Measurements from ENCODE around the gene SPACDR. TPM values are rescaled to one million over a fixed set of nuclear protein-coding genes. Genes with fewer than 3 reads are reported as not detected.
"Not testable (repeated sequence)": the region's sequence is repeated elsewhere in the genome, so short reads cannot be mapped to it uniquely, and the experiment has no call there.

The SPACDR gene
- total RNA-seq, 1 donor from 2014 or later: 0.88 TPM

DNA sequence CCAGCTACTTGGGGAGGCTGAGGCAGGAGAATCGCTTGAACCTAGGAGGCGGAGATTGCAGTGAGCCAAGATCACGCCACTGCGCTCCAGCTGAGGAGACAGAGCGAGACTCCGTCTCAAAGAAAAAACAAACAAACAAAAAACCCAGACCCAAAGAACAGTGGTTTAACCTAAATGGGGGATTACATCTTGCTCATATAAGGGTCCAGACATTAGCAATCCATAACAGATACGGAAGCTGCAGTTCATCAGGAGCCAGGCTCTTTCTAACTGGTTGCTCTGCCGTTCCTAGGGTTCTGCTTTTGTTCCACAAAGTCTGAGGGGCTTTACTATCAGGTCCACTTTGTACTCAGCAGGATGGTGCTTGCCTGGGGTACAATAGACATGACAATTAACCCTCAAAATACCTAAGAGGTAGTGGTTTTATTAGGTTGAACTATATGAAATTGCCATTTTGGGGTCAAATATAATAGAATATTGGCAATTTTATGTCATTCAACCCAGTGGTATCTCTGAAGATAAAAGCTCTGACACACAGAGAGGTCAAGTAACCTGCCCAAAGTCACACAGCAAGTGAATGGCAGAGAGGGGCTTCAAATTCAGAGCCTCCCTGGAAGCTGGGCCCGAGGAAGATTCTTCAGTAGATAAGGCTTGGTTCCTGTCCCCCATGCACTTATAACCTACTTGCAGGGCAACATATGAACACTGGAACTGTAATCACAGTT lies 41.0 kb upstream of the SPACDR start:
- TF ChIP-seq, protein P1, sequence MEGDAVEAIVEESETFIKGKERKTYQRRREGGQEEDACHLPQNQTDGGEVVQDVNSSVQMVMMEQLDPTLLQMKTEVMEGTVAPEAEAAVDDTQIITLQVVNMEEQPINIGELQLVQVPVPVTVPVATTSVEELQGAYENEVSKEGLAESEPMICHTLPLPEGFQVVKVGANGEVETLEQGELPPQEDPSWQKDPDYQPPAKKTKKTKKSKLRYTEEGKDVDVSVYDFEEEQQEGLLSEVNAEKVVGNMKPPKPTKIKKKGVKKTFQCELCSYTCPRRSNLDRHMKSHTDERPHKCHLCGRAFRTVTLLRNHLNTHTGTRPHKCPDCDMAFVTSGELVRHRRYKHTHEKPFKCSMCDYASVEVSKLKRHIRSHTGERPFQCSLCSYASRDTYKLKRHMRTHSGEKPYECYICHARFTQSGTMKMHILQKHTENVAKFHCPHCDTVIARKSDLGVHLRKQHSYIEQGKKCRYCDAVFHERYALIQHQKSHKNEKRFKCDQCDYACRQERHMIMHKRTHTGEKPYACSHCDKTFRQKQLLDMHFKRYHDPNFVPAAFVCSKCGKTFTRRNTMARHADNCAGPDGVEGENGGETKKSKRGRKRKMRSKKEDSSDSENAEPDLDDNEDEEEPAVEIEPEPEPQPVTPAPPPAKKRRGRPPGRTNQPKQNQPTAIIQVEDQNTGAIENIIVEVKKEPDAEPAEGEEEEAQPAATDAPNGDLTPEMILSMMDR (IDR thresholded peaks at IDR 0.05; ENCODE audit: borderline replicate concordance): no peak
- intact Hi-C loops (cut with micrococcal nuclease): no loop called here
- H3K4me3 ChIP-seq: no peak overlapping the region
- H3K27me3 ChIP-seq (ENCODE audit: low read depth): peaks cover 29% of the 10 kb centered on the region
- H3K4me1 ChIP-seq: no peaks in the 10 kb centered on the region
- DNase-seq: no peak
- H3K27ac ChIP-seq (replicated peaks): no peak overlapping the region
- no peaks in the 10 kb centered on the region for H3K36me3 ChIP-seq
- H3K9me3 ChIP-seq (replicated peaks): no peaks in the 10 kb centered on the region

DNA sequence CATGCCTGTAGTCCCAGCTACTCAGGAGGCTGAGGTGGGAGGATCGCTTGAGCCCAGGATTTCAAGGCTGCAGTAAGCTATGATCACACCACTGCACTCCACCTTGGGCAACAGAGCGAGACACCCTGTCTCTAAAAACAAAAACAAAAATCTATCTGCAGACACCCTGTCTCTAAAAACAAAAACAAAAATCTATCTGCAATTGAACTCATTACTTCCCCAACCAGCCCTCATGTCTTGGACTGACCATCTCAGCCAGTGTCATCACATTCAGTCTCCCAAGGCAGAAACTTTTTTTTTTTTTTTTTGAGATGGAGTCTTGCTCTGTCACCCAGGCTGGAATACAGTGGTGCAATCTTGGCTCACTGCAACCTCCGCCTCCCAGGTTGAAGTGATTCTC lies 40.0 kb upstream of the SPACDR start:
- H3K27me3 ChIP-seq (ENCODE audit: low read depth): peaks cover 19% of the 10 kb centered on the region
- DNase-seq; H3K9me3 ChIP-seq (replicated peaks); intact Hi-C loops (cut with micrococcal nuclease); H3K36me3 ChIP-seq; H3K4me3 ChIP-seq; H3K4me1 ChIP-seq; H3K27ac ChIP-seq (replicated peaks): not testable (repeated sequence)

DNA sequence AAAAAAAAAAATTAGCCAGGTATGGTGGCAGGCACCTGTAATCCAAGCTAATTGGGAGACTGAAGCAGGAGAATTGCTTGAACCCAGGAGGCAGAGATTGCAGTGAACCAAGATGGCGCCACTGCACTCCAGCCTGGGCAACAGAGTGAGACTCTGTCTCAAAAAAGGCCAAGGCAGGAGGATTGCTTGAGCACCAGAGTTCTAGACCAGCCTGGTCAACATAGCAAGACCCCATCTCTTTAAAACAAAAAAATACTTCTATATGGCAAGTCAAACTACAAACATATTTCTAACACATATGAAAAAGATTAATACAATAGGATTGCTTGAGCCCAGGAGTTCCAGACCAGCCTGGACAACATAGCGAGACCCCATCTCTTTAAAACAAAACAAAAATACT lies 36.7 kb upstream of the SPACDR start:
- H3K36me3 ChIP-seq; H3K4me1 ChIP-seq; H3K27me3 ChIP-seq (ENCODE audit: low read depth); DNase-seq; H3K27ac ChIP-seq (replicated peaks); H3K4me3 ChIP-seq; intact Hi-C loops (cut with micrococcal nuclease); H3K9me3 ChIP-seq (replicated peaks): not testable (repeated sequence)

DNA sequence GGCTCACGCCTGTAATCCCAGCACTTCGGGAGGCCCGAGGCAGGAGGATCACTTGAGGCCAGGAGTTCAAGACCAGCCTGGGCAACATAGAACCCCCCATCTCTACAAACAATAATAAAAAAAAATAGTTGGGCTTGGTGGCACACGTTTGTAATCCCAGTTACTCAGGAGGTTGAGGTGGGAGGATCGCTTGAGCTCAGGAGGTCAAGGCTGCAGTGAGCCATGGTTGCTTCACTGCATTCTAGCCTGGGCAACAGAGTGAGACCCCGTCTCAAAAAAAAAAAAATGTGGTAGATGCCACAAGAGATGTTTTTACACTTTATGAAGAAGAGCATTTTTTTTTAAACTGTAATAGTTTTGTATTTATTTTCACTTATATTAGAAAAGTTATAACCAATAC lies 32.4 kb upstream of the SPACDR start:
- no peaks in the 10 kb centered on the region for H3K9me3 ChIP-seq (replicated peaks)
- H3K27me3 ChIP-seq (ENCODE audit: low read depth): no peaks in the 10 kb centered on the region
- TF ChIP-seq, protein P1 (IDR thresholded peaks at IDR 0.05; ENCODE audit: borderline replicate concordance): no peak
- no peak overlapping the region for H3K4me3 ChIP-seq
- H3K36me3 ChIP-seq: no peaks in the 10 kb centered on the region
- H3K27ac ChIP-seq (replicated peaks): no peak overlapping the region
- peaks cover 13% of the 10 kb centered on the region for H3K4me1 ChIP-seq
- no peak for DNase-seq
- intact Hi-C loops (cut with micrococcal nuclease): no loop called here

DNA sequence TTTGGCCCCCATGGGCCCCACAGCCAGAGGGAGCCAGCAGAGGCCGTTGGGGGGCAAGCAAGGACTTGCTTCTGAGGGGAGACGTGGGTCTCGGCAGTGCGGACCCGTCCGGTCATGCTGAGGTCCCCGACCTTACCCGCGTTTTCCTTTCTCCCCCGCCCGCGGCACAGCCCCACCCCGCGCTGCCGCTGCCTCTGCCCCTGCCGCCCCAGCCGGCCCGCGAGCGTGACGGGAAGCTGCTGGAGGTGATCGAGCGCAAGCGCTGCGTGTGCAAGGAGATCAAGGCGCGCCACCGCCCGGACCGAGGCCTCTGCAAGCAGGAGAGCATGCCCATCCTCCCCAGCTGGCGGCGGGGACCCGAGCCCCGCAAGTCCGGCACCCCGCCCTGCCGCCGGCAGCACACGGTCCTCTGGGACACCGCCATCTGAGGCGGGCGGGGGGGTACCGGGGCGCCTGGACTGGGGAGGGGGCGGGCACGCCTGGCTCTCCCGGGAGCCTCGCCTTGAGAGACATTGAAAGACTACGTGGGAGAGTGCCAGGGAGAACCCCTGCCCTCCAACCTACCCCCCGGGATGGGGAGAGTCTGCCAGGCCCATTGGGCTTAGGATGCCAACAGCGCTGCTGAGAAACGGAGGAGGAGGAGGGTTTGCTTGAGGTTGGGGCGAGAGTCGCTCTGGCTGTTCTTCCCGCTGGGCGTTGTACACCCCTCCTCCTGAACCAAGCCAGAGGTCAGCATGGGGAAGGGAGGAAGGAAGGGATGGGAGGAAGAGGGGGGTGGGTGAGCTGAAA lies 29.6 kb upstream of the SPACDR start:
- Histone ChIP-seq H3K36me3 (no peaks in the 10 kb centered on the region), H3K27me3 (ENCODE audit: low read depth) (no peaks in the 10 kb centered on the region), H3K27ac (replicated peaks) (peak overlapping the region; percentile 3), H3K9me3 (replicated peaks) (no peaks in the 10 kb centered on the region), H3K4me1 (peaks cover 13% of the 10 kb centered on the region), H3K4me3 (peak overlapping the region; percentile 66)
- intact Hi-C loops (cut with micrococcal nuclease): no loop called here
- DNase-seq: peak; percentile 34
- TF ChIP-seq, protein P1 (IDR thresholded peaks at IDR 0.05; ENCODE audit: borderline replicate concordance): peak; percentile 15

DNA sequence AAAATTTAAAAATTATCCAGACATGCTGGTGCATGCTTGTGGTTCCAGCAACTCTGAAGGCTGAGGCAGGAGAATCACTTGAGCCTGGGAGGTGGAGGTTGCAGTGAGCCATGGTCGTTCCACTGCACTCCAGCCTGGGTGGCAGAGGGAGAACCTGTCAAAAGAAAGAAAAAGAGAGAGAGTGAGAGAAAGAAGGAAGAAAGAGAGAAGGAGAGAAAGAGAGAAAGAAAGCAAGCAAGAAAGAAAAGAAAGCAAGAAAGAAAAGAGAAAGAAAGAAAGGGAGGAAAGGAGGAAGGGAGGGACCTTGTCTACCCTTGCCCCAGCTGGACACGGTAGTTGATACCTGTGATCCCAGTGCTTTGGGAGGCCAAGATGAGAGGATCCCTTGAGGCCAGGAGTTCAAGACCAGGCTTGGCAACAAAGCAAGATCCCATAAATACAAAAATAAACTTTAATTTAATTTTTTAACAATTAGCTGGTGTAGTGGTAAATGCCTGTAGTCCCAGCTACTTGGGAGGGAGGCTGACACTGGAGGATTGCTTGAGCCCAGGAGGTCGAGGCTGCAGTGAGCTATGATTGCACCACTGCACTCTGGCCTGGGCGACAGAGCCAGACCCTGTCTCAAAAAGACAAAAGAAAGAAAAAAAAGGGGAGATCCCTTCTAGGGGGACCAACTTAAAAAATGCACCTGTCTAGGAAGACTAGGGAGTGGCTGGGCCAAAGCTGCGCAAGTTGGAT lies 28.8 kb upstream of the SPACDR start:
- TF ChIP-seq, protein P1 (IDR thresholded peaks at IDR 0.05; ENCODE audit: borderline replicate concordance): no peak
- Histone ChIP-seq H3K36me3 (no peaks in the 10 kb centered on the region), H3K4me1 (peaks cover 13% of the 10 kb centered on the region), H3K27me3 (ENCODE audit: low read depth) (no peaks in the 10 kb centered on the region), H3K27ac (replicated peaks) (no peak overlapping the region), H3K9me3 (replicated peaks) (no peaks in the 10 kb centered on the region), H3K4me3 (peak overlapping the region; percentile 66)
- intact Hi-C loops (cut with micrococcal nuclease): no loop called here
- no peak for DNase-seq

Data from left ventricle myocardium inferior (tissue), 1 donor.